Psoas muscle (tissue), 8 donors: Measurements from ENCODE around the gene DCC. TPM values are rescaled to one million over a fixed set of nuclear protein-coding genes. Genes with fewer than 3 reads are reported as not detected.

Experiments
- ATAC-seq, 4 donors: fragments of 200-7000 bp; cut with Tn5 transposase; one replicate each; pipeline ENCODE4 v1.9.1; 2020; ENCODE audit warnings: moderate library complexity in 3 of 4, mild to moderate bottlenecking in 2 of 4
- DNase-seq, 2 donors: peaks; one replicate each; pipeline ENCODE4 v3.0.0-alpha.2; 2020
- H3K27ac ChIP-seq: fragments of 200-600 bp; one replicate; pipeline ENCODE4 v1.8.0; 2022
- H3K27me3 ChIP-seq, 3 donors: fragments of 200-600 bp in 1 of 3; one replicate each; pipeline versions ENCODE4 v1.6.1 to v1.8.0; 2013 to 2022; ENCODE audit warnings: low read length in 2 of 3, mild to moderate bottlenecking in 2 of 3, moderate library complexity in 1 of 3; ENCODE audit not compliant: insufficient read depth in 3 of 3
- H3K36me3 ChIP-seq, 2 donors: fragments of 200-600 bp in 1 of 2; one replicate each; pipeline versions ENCODE4 v1.6.1 to v1.8.0; 2013 to 2022; ENCODE audit warnings: low read depth in 1 of 2, mild to moderate bottlenecking in 1 of 2, moderate library complexity in 1 of 2; ENCODE audit not compliant: insufficient read depth in 1 of 2
- H3K4me1 ChIP-seq: fragments of 200-600 bp; one replicate; pipeline ENCODE4 v1.8.0; 2022
- H3K4me3 ChIP-seq: fragments of 200-600 bp; one replicate; pipeline ENCODE4 v1.8.0; 2022; ENCODE audit warnings: mild to moderate bottlenecking
- H3K9me3 ChIP-seq: fragments of 200-600 bp; one replicate; pipeline ENCODE4 v1.8.0; 2022
- CTCF ChIP-seq: fragments of 200-600 bp; IDR thresholded peaks from one replicate; pipeline ENCODE4 v1.8.0; 2022; ENCODE audit warnings: antibody characterized with exemption
- WGBS, 3 donors: extraction: QIAGEN DNeasy Blood & Tissue Kit; methylation state at CpG; one replicate each; pipeline versions ENCODE4 v1.1.6 to v1.1.7; 2013; 5-methylcytosine and 5-hydroxymethylcytosine counted together
- intact Hi-C, 2 donors: fragments of 100-400 bp; cut with DNase I; formaldehyde crosslinking; loops; one replicate each; pipeline versions ENCODE4 v1.11.0 to v1.14.2; 2022
- polyA plus RNA-seq, 3 donors: library from polyadenylated mRNA; stranded (reverse); fragments of 200-250 nt; gene quantifications; one replicate each; pipeline ENCODE4 v1.2.3, GENCODE V29; 2013
- total RNA-seq, 4 donors: library from RNA; stranded (reverse); fragmentation: NEBNext Ultra II Directional in 2 of 4; extraction: Animal tissue kit (Norgen Biotek cat#: 25700) in 2 of 4; gene quantifications; one replicate each; pipeline versions ENCODE4 v1.2.1 to v1.2.4, GENCODE V29; 2021 to 2023
- donor health status: healthy with polysubstance abuse.
- donor health status: DM: no; HTN: no; CAD: no; lungs with moderate emphysema.
- donor health status: Bipolar disorder and iron deficiency.
- donor health status: healthy.
- donor health status: DM: yes; HTN: yes; CAD: no.
- donor health status: DM: no; HTN: no; CAD: no.
- donor health status: DM: no; HTN: no; CAD: no.
- donor health status: DM: yes; HTN: yes; CAD: no.

Gene DCC
- total and polyA plus RNA-seq, 7 donors, result 0.01 to 0.02 TPM; not detected in 5

- no peaks in the 10 kb centered on the region for H3K4me1 ChIP-seq
- H3K9me3 ChIP-seq, result no peaks in the 10 kb centered on the region
- H3K27me3 ChIP-seq, result no peaks in the 10 kb centered on the region
- intact Hi-C loops, result no loop called here
- no peak overlapping the region for H3K27ac ChIP-seq
- TF ChIP-seq CTCF, result no peak
- ATAC-seq (no peak), DNase-seq (no peak)
- no peak overlapping the region for H3K4me3 ChIP-seq
- H3K36me3 ChIP-seq, result no peaks in the 10 kb centered on the region
Observed at GRCh38 chr18:52433797-52434196, 93.8 kb downstream of the DCC start.

GRCh38 chr18:52435301-52435700 lies 95.3 kb downstream of the DCC start:
- ATAC-seq (no peak), DNase-seq (no peak)
- Histone ChIP-seq H3K9me3 (no peaks in the 10 kb centered on the region), H3K27ac (no peak overlapping the region), H3K4me3 (no peak overlapping the region), H3K36me3 (no peaks in the 10 kb centered on the region), H3K27me3 (no peaks in the 10 kb centered on the region), H3K4me1 (no peaks in the 10 kb centered on the region)
- TF ChIP-seq CTCF, result no peak
- WGBS, 3 donors, result 45 to 59% (median 50%) methylated on average over 7 of the region's 7 CpGs
- intact Hi-C loops, result no loop called here

- ATAC-seq, result no peak
- H3K4me1 ChIP-seq, result no peaks in the 10 kb centered on the region
- no peaks in the 10 kb centered on the region for H3K9me3 ChIP-seq
- no peak for TF ChIP-seq CTCF
- H3K27me3 ChIP-seq, result no peaks in the 10 kb centered on the region
- no peak overlapping the region for H3K27ac ChIP-seq
- H3K36me3 ChIP-seq, result no peaks in the 10 kb centered on the region
- intact Hi-C loops, result no loop called here
- no peak overlapping the region for H3K4me3 ChIP-seq
- no peak for DNase-seq
Observed at GRCh38 chr18:52437161-52437560, 97.2 kb downstream of the DCC start.

- no peak overlapping the region for H3K27ac ChIP-seq
- no peaks in the 10 kb centered on the region for H3K9me3 ChIP-seq
- no peaks in the 10 kb centered on the region for H3K4me1 ChIP-seq
- intact Hi-C loops, result no loop called here
- no peak for TF ChIP-seq CTCF
- no peaks in the 10 kb centered on the region for H3K36me3 ChIP-seq
- H3K27me3 ChIP-seq, result no peaks in the 10 kb centered on the region
- ATAC-seq (no peak), DNase-seq (no peak)
- 79 to 84% (median 82%) methylated on average over 4 of the region's 4 CpGs for WGBS, 3 donors
- no peak overlapping the region for H3K4me3 ChIP-seq
Observed at GRCh38 chr18:52439457-52439856, 99.5 kb downstream of the DCC start.

GRCh38 chr18:52441794-52442193 lies 101.8 kb downstream of the DCC start:
- ATAC-seq (no peak), DNase-seq (no peak)
- Histone ChIP-seq H3K9me3 (no peaks in the 10 kb centered on the region), H3K4me3 (no peak overlapping the region), H3K4me1 (no peaks in the 10 kb centered on the region), H3K36me3 (no peaks in the 10 kb centered on the region), H3K27ac (no peak overlapping the region), H3K27me3 (no peaks in the 10 kb centered on the region)
- no peak for TF ChIP-seq CTCF
- intact Hi-C loops, result no loop called here
